MM.1S (cell line): ENCODE results near the gene FHIT.

Experiments used
- DNase-seq: peaks from one replicate; pipeline ENCODE4 v3.0.0-alpha.2; 2015
- H2AFZ ChIP-seq: fragments of 300-600 bp; sonication (generic); 2 replicates; pipeline ENCODE4 v1.6.0; 2016; ENCODE audit warnings: antibody characterized with exemption, low read length
- H3F3A ChIP-seq: fragments of 300-600 bp; sonication (generic); 2 replicates; pipeline ENCODE4 v1.6.1; 2016; ENCODE audit warnings: mild to moderate bottlenecking, antibody characterized with exemption, low read length, moderate library complexity, mixed read lengths; ENCODE audit not compliant: insufficient read depth
- H3K27ac ChIP-seq: fragments of 300-600 bp; sonication (generic); 2 replicates; pipeline ENCODE4 v1.5.1; 2016; ENCODE audit warnings: mild to moderate bottlenecking, low read length
- H3K27me3 ChIP-seq: fragments of 300-600 bp; sonication (generic); replicated peaks from 2 replicates; pipeline ENCODE4 v1.6.0; 2016; ENCODE audit warnings: low read length; ENCODE audit not compliant: insufficient read depth
- H3K36me3 ChIP-seq: fragments of 300-600 bp; sonication (generic); replicated peaks from 2 replicates; pipeline ENCODE4 v1.6.1; 2016; ENCODE audit warnings: mild to moderate bottlenecking, low read length, mixed read lengths; ENCODE audit not compliant: insufficient read depth
- H3K4me1 ChIP-seq: fragments of 300-600 bp; sonication (generic); 2 replicates; pipeline ENCODE4 v1.6.1; 2016; ENCODE audit warnings: low read length, mixed read lengths
- H3K4me2 ChIP-seq: fragments of 300-600 bp; sonication (generic); 2 replicates; pipeline ENCODE4 v1.6.0; 2016; ENCODE audit warnings: low read depth, low read length
- H3K4me3 ChIP-seq: fragments of 300-600 bp; sonication (generic); 2 replicates; pipeline ENCODE4 v1.5.1; 2016; ENCODE audit warnings: low read length, mixed read lengths
- H3K79me2 ChIP-seq: fragments of 300-600 bp; sonication (generic); 2 replicates; pipeline ENCODE4 v1.6.1; 2016; ENCODE audit warnings: mixed run types, low read length, mixed read lengths
- H3K9ac ChIP-seq: fragments of 300-600 bp; sonication (generic); 2 replicates; pipeline ENCODE4 v1.6.1; 2016; ENCODE audit warnings: low read length, mixed read lengths
- H3K9me2 ChIP-seq: fragments of 300-600 bp; sonication (generic); replicated peaks from 2 replicates; pipeline ENCODE4 v1.6.1; 2016; ENCODE audit warnings: mild to moderate bottlenecking, low read length, mixed read lengths; ENCODE audit not compliant: insufficient read depth
- H3K9me3 ChIP-seq: fragments of 300-600 bp; sonication (generic); replicated peaks from 2 replicates; pipeline ENCODE4 v1.6.1; 2016; ENCODE audit warnings: mild to moderate bottlenecking, low read length, mixed read lengths; ENCODE audit not compliant: insufficient read depth
- H4K20me1 ChIP-seq: fragments of 300-600 bp; sonication (generic); 2 replicates; pipeline ENCODE4 v1.6.1; 2016; ENCODE audit warnings: mild to moderate bottlenecking, low read length, moderate library complexity, mixed read lengths; ENCODE audit not compliant: insufficient read depth
- EZH2 ChIP-seq: fragments of 300-600 bp; sonication (generic); optimal IDR thresholded peaks from 2 replicates; pipeline ENCODE3; 2017; ENCODE audit warnings: low read depth, mild to moderate bottlenecking, antibody characterized with exemption, low read length, mixed read lengths
- EZH2phosphoT487 ChIP-seq: fragments of 300-600 bp; sonication (generic); IDR thresholded peaks from 2 replicates; pipeline ENCODE4 v1.6.1; 2018; ENCODE audit warnings: antibody characterized with exemption, low read length
- TF ChIP-seq, protein P1 (sequence below): fragments of 300-600 bp; sonication (generic); IDR thresholded peaks from 2 replicates; pipeline ENCODE4 v1.5.1; 2016; ENCODE audit warnings: antibody characterized with exemption, low read length, mixed read lengths

Gene FHIT

GRCh38 chr3:60215946-60216345 is 1035.3 kb downstream of the FHIT start:
- Histone ChIP-seq H4K20me1 (no peaks in the 10 kb centered on the region), H3K4me3 (no peak overlapping the region), H3K4me2 (no peak overlapping the region), H3K79me2 (no peaks in the 10 kb centered on the region), H3K36me3 (no peaks in the 10 kb centered on the region), H3K9me2 (no peaks in the 10 kb centered on the region), H3F3A (no peaks in the 10 kb centered on the region), H3K27me3 (no peaks in the 10 kb centered on the region), H3K9me3 (no peaks in the 10 kb centered on the region), H2AFZ (no peak overlapping the region), H3K27ac (no peak overlapping the region), H3K4me1 (no peaks in the 10 kb centered on the region), H3K9ac (no peak overlapping the region)
- TF ChIP-seq, protein P1, sequence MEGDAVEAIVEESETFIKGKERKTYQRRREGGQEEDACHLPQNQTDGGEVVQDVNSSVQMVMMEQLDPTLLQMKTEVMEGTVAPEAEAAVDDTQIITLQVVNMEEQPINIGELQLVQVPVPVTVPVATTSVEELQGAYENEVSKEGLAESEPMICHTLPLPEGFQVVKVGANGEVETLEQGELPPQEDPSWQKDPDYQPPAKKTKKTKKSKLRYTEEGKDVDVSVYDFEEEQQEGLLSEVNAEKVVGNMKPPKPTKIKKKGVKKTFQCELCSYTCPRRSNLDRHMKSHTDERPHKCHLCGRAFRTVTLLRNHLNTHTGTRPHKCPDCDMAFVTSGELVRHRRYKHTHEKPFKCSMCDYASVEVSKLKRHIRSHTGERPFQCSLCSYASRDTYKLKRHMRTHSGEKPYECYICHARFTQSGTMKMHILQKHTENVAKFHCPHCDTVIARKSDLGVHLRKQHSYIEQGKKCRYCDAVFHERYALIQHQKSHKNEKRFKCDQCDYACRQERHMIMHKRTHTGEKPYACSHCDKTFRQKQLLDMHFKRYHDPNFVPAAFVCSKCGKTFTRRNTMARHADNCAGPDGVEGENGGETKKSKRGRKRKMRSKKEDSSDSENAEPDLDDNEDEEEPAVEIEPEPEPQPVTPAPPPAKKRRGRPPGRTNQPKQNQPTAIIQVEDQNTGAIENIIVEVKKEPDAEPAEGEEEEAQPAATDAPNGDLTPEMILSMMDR: no peak
- TF ChIP-seq EZH2phosphoT487 (no peak), EZH2 (no peak)
- DNase-seq: no peak

DNA sequence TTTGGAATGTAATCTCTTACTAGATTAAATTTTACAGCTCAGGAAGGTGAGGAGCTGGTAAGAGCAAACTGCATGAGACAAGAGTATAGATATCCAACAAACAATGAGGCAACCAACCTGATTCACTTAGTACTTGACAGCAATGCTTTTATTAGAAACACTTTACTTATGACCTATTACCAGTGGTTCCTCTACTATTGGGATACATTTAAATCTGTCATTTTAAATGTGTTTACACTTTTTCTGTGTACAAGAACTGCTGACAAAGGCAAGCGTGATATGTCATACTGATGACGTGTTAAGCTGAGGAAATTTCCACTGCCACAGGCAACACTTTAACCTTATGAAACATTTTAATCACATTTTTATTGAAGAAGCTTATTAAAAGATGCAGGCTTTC is 1043.3 kb downstream of the FHIT start:
- no peak overlapping the region for H3K9ac ChIP-seq

DNA sequence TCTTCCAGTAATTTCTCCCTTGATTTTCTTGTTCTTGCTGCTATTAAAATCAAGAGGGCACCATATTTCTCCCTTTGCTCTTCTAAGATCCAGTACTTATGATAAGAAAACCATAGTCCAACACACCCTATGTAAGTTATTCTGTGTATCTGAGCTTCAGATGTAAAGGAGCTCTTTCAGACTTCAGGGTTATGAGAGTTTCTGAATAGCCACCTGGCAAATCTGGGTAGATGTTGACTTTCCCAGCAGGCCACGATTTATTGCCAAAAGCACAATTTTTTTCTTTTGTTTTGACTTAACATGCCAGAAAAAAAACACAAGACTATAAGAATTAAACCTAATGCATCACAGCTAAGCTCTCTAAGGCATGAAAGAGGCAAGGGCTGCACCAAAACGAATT is 1045.0 kb downstream of the FHIT start:
- TF ChIP-seq, protein P1: no peak
- no peak for TF ChIP-seq EZH2
- no peak for TF ChIP-seq EZH2phosphoT487
- DNase-seq: no peak
- Histone ChIP-seq H3K9ac (no peak overlapping the region), H3K4me2 (no peak overlapping the region), H3K9me3 (no peaks in the 10 kb centered on the region), H3K4me1 (no peaks in the 10 kb centered on the region), H3K4me3 (no peak overlapping the region), H3K27me3 (no peaks in the 10 kb centered on the region), H3K9me2 (no peaks in the 10 kb centered on the region), H3K36me3 (no peaks in the 10 kb centered on the region), H3K79me2 (no peaks in the 10 kb centered on the region), H3K27ac (no peak overlapping the region), H2AFZ (no peak overlapping the region), H4K20me1 (no peaks in the 10 kb centered on the region), H3F3A (no peaks in the 10 kb centered on the region)

More for the DNA sequence above, 1043.3 kb downstream of the FHIT start:
- no peaks in the 10 kb centered on the region for H3K79me2 ChIP-seq
- H2AFZ ChIP-seq: no peak overlapping the region
- no peaks in the 10 kb centered on the region for H3K36me3 ChIP-seq
- no peaks in the 10 kb centered on the region for H3K4me1 ChIP-seq
- H3K4me3 ChIP-seq: no peak overlapping the region
- H3K27ac ChIP-seq: no peak overlapping the region
- TF ChIP-seq EZH2phosphoT487: no peak
- no peak overlapping the region for H3K4me2 ChIP-seq
- DNase-seq: no peak
- H3K9me3 ChIP-seq: no peaks in the 10 kb centered on the region
- no peaks in the 10 kb centered on the region for H3F3A ChIP-seq
- H3K27me3 ChIP-seq: no peaks in the 10 kb centered on the region
- no peaks in the 10 kb centered on the region for H4K20me1 ChIP-seq
- no peaks in the 10 kb centered on the region for H3K9me2 ChIP-seq

- no peak overlapping the region for H3K27ac ChIP-seq
- H3K9me2 ChIP-seq: no peaks in the 10 kb centered on the region
- DNase-seq: no peak
- H3K4me3 ChIP-seq: no peak overlapping the region
- H3K27me3 ChIP-seq: no peaks in the 10 kb centered on the region
- H4K20me1 ChIP-seq: no peaks in the 10 kb centered on the region
- H3K4me1 ChIP-seq: no peaks in the 10 kb centered on the region
- TF ChIP-seq EZH2: no peak
- TF ChIP-seq, protein P1: no peak
- no peak for TF ChIP-seq EZH2phosphoT487
- H3F3A ChIP-seq: no peaks in the 10 kb centered on the region
- no peaks in the 10 kb centered on the region for H3K9me3 ChIP-seq
- no peak overlapping the region for H2AFZ ChIP-seq
- no peak overlapping the region for H3K4me2 ChIP-seq
- H3K9ac ChIP-seq: no peak overlapping the region
- H3K36me3 ChIP-seq: no peaks in the 10 kb centered on the region
- H3K79me2 ChIP-seq: no peaks in the 10 kb centered on the region
These were observed 1049.1 kb downstream of the FHIT start for GRCh38 chr3:60202052-60202726.
